ENCODE measurements around the gene CCDC15.

DNA sequence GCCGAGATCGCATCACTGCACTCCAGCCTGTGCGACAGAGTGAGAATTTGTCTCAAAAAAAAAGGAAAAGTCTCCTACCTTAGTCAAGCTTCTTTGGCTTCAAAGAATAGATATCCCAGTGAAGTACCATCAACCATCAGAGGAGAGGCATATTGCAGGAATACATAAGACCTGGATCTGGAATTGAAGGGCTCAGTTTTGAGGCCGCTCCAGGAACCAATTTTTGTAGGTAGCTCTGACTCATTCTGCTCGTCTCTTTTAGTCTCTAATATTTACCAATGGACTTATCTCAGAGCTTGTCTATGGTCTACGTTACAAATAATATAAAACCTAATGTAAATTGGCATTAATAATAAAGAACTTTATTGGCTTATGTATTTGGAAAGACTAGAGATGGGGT, 8.2 kb upstream of the CCDC15 start:
- TF ChIP-seq, protein P1, sequence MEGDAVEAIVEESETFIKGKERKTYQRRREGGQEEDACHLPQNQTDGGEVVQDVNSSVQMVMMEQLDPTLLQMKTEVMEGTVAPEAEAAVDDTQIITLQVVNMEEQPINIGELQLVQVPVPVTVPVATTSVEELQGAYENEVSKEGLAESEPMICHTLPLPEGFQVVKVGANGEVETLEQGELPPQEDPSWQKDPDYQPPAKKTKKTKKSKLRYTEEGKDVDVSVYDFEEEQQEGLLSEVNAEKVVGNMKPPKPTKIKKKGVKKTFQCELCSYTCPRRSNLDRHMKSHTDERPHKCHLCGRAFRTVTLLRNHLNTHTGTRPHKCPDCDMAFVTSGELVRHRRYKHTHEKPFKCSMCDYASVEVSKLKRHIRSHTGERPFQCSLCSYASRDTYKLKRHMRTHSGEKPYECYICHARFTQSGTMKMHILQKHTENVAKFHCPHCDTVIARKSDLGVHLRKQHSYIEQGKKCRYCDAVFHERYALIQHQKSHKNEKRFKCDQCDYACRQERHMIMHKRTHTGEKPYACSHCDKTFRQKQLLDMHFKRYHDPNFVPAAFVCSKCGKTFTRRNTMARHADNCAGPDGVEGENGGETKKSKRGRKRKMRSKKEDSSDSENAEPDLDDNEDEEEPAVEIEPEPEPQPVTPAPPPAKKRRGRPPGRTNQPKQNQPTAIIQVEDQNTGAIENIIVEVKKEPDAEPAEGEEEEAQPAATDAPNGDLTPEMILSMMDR (IDR thresholded peaks at IDR 0.05): no peak
- TF ChIP-seq POLR2A (IDR thresholded peaks at IDR 0.05): no peak
